ENCODE results near the gene SYNE2.
"Not testable (repeated sequence)": the region's sequence is repeated elsewhere in the genome, so short reads cannot be mapped to it uniquely, and the experiment has no call there.

Gene SYNE2

DNA sequence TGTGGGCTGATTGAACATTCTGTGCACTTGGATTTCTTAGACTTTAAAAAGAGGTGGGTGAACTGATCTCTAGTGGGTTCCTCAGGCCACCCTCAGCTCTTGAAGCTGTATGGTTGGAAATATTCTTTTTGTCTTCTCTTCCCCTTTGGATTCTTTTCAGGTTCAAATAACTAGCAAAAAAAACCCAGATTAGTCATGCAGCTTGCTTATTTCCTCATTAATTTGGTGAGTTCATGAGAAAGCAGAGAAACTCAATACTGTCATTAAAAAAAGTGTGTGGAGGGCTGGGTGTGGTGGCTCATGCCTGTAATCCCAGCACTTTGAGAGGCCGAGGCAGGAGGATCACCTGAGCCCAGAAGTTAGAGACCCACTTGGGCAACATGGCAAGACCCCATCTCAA lies 258.0 kb downstream of the SYNE2 start:
- no peaks in the 10 kb centered on the region for H3K9me3 ChIP-seq (ENCODE audit: low read depth, low read length)
- peaks cover 18% of the 10 kb centered on the region for H3K36me3 ChIP-seq (ENCODE audit: insufficient read depth, low read length)
- no peak for TF ChIP-seq POLR2AphosphoS5 (IDR thresholded peaks at IDR 0.05; ENCODE audit: borderline replicate concordance, low read depth, low read length)
- TF ChIP-seq EZH2 (IDR thresholded peaks at IDR 0.05) = no peak
- TF ChIP-seq FOXP2 (optimal IDR thresholded peaks at IDR 0.05; ENCODE audit: control extremely low read depth, extremely low read length, insufficient read depth) = no peak
- no peak overlapping the region for H3K27ac ChIP-seq
- DNase-seq (ENCODE audit: low read depth, low spot score) = no peak
- H3K9ac ChIP-seq (ENCODE audit: insufficient read length) = no peak overlapping the region
- no peak overlapping the region for H3K4me3 ChIP-seq

DNA sequence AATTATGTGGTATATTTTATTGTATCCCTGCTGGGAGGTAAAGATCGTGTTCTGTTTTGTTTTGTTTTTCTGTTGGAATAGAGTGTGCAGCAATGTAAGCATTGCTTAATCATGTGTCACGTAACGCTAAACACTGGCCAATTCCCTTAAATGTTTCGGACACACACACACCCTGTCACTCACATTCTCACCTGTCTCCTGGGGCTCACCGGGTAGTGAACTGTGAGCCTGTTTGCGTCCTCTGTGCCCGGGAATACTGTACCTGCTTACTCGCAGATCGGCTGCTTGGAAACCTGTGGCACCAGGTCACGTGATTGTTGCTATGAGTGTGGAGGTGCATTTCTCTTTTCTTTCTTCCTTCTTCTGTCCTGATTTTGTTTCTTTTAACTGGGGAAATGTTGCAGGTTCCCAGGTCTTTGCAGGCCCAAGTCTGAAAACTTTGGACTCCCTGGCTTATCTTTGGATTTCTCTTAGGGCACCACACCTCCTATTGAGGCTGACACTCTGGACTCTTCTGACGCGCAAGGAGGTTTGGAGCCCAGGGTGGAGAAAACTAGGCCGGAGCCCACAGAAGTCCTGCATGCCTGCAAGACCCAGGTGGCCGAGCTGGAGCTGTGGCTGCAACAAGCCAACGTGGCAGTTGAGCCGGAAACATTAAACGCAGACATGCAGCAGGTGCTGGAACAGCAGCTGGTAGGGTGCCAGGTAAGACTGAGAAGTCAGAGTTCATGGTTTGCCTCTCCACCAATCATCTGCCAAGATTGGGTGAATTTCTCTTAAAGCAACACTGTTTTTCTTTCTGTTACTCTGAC lies 260.3 kb downstream of the SYNE2 start:
- Histone ChIP-seq H3K9me3 (ENCODE audit: low read depth, low read length) (no peaks in the 10 kb centered on the region), H3K9ac (ENCODE audit: insufficient read length) (no peak overlapping the region), H3K4me3 (no peak overlapping the region), H3K27ac (no peak overlapping the region), H3K36me3 (ENCODE audit: insufficient read depth, low read length) (peaks cover 13% of the 10 kb centered on the region; the same call in 1 of the 2 replicates)
- no peak for TF ChIP-seq EZH2 (IDR thresholded peaks at IDR 0.05)
- TF ChIP-seq FOXP2 (optimal IDR thresholded peaks at IDR 0.05; ENCODE audit: control extremely low read depth, extremely low read length, insufficient read depth) = no peak
- no peak for TF ChIP-seq POLR2AphosphoS5 (IDR thresholded peaks at IDR 0.05; ENCODE audit: borderline replicate concordance, low read depth, low read length)
- no peak for DNase-seq (ENCODE audit: low read depth, low spot score)

DNA sequence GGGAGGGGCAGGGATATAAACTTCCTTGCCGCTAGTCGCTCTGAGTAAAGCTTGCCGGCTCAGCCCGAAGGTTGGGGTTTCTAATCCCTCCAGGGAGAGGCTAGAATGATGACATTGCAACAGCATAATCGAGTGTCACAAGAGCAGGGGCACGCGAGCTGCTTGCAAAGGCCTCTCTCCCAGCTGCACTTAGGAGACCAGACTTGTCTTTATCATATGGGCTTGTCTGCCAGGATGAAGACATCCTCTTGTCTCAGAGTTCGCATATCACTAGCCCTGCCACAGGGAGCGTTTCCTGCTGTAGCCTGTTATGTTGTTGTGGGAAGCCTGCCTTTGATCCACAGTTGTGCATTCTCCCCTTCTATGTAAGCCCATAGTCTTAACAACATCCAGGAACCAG lies 261.4 kb downstream of the SYNE2 start:
- no peaks in the 10 kb centered on the region for H3K9me3 ChIP-seq (ENCODE audit: low read depth, low read length)
- H3K4me3 ChIP-seq = no peak overlapping the region
- DNase-seq (ENCODE audit: low read depth, low spot score) = no peak
- TF ChIP-seq FOXP2 (optimal IDR thresholded peaks at IDR 0.05; ENCODE audit: control extremely low read depth, extremely low read length, insufficient read depth) (no peak), EZH2 (IDR thresholded peaks at IDR 0.05) (no peak), POLR2AphosphoS5 (IDR thresholded peaks at IDR 0.05; ENCODE audit: borderline replicate concordance, low read depth, low read length) (no peak)
- peaks cover 10% of the 10 kb centered on the region; the same call in 1 of the 2 replicates for H3K36me3 ChIP-seq (ENCODE audit: insufficient read depth, low read length)
- no peak overlapping the region for H3K9ac ChIP-seq (ENCODE audit: insufficient read length)
- no peak overlapping the region for H3K27ac ChIP-seq

DNA sequence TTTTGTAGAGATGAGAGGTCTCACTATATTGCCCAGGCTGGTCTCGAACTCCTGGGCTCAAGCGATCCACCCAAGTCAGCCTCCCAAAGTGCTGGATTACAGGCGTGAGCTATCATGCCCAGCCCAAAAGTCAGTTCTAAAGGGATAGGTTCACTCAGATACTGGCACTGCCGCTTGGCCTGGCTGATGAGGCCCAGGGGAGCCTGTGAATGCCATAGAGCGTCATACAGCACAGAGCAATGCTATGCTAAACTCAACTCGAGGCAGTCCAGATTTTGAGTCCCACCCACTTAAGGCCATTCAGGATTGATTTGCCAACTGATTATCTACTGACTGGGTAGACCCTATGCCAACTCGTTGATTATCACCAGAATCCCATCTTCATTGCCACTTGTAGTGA lies 262.0 kb downstream of the SYNE2 start:
- Histone ChIP-seq H3K4me3 (no peak overlapping the region), H3K9ac (ENCODE audit: insufficient read length) (no peak overlapping the region), H3K9me3 (ENCODE audit: low read depth, low read length) (no peaks in the 10 kb centered on the region), H3K36me3 (ENCODE audit: insufficient read depth, low read length) (peaks cover 13% of the 10 kb centered on the region), H3K27ac (no peak overlapping the region)
- DNase-seq (ENCODE audit: low read depth, low spot score) = no peak
- TF ChIP-seq FOXP2 (optimal IDR thresholded peaks at IDR 0.05; ENCODE audit: control extremely low read depth, extremely low read length, insufficient read depth) (no peak), EZH2 (IDR thresholded peaks at IDR 0.05) (no peak), POLR2AphosphoS5 (IDR thresholded peaks at IDR 0.05; ENCODE audit: borderline replicate concordance, low read depth, low read length) (no peak)

DNA sequence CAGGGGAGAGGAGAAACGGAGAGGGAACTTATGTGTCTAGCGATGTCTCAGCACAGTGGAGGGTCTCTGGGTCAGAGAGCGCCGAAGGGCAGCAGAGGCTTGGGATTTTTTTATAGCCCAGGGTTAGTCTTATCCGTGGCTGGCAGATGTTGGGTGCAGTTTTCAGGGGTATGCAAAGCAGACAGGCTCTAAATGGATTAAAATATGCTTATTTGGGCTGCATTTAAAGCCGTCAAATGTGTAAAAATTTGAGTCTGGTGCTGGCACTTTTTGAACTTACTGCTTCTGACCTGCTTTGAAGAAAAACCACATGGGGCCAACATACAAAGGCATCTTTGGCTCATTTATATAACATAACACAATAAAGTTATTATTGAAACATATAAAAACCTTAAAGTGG lies 262.6 kb downstream of the SYNE2 start:
- H3K36me3 ChIP-seq (ENCODE audit: insufficient read depth, low read length) = peaks cover 13% of the 10 kb centered on the region
- TF ChIP-seq FOXP2 (optimal IDR thresholded peaks at IDR 0.05; ENCODE audit: control extremely low read depth, extremely low read length, insufficient read depth) (no peak), EZH2 (IDR thresholded peaks at IDR 0.05) (no peak), POLR2AphosphoS5 (IDR thresholded peaks at IDR 0.05; ENCODE audit: borderline replicate concordance, low read depth, low read length) (no peak)
- no peak for DNase-seq (ENCODE audit: low read depth, low spot score)
- H3K27ac ChIP-seq = no peak overlapping the region
- no peak overlapping the region for H3K4me3 ChIP-seq
- no peaks in the 10 kb centered on the region for H3K9me3 ChIP-seq (ENCODE audit: low read depth, low read length)
- H3K9ac ChIP-seq (ENCODE audit: insufficient read length) = no peak overlapping the region

DNA sequence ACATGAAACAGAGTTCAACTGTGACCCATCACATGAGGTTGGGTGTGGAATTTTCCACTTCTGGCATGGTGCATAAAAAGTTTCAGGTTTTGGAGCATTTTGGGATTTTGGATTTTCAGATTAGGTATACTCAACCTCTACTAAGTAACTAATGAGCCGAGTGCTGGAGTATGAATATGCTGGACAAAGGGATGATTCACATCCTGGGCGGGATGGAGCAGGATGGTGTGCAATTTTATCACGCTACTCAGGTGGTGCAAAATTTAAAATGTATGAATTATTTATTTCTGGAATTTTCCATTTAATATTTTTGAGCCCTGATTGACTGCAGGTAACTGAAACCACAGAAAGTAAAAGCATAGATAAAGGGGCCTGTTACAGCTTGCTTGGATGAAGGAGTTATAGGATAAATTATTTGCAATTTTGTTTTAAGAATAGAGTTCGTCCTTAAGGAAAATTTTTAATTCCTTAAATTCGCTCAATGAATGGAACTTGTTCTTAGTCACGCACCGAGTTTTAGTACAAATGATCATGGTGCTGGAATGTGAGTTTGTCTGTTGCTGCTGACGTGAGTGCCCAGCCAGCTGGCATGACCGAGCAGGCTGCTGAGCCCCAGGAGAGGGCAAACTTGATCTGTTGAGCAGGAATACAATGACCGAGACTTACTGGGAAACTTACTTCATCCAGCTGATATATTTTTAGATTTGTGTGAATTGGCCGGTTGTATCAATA lies 265.0 kb downstream of the SYNE2 start:
- no peak for TF ChIP-seq EZH2 (IDR thresholded peaks at IDR 0.05)
- no peak overlapping the region for H3K4me3 ChIP-seq
- DNase-seq (ENCODE audit: low read depth, low spot score) = no peak
- no peaks in the 10 kb centered on the region for H3K9me3 ChIP-seq (ENCODE audit: low read depth, low read length)
- no peak overlapping the region for H3K27ac ChIP-seq
- H3K36me3 ChIP-seq (ENCODE audit: insufficient read depth, low read length) = peaks cover 25% of the 10 kb centered on the region
- no peak overlapping the region for H3K9ac ChIP-seq (ENCODE audit: insufficient read length)

DNA sequence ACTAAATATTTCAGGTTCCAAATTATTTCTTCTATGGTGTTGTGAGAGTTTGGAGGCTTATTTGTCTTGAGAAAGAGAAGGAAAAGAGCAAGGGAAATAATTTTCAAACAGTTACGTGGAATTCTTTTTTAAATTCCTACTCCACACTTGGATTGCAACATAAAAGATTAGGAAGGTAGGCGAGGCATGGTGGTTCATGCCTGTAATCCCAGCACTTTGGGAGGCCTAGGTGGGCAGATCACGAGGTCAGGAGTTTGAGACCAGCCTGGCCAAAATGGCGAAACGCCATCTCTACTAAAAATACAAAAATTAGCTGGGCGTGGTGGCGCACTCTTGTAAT lies 265.6 kb downstream of the SYNE2 start:
- not testable (repeated sequence) for H3K27ac ChIP-seq; DNase-seq (ENCODE audit: low read depth, low spot score); H3K9me3 ChIP-seq (ENCODE audit: low read depth, low read length); H3K9ac ChIP-seq (ENCODE audit: insufficient read length); H3K4me3 ChIP-seq
- H3K36me3 ChIP-seq (ENCODE audit: insufficient read depth, low read length) = peaks cover 30% of the 10 kb centered on the region

DNA sequence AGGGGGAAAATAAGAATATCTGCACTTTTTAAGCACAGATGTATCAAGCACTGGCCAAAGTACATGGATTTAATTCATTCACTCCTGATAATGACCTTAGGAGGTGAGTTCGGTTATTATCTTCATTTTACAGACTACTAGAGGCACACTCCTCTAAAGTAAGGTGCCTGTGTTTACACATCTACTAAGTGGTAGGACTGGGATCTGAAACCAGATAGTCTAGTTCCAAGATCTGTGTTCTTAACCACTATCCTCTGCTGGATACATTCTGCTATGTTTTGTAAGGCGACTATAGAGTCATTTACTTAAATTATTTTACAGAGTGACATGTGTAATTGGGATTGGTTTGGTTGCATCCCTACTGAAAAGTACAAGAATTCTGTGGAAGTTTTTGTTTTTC lies 266.1 kb downstream of the SYNE2 start:
- no peak overlapping the region for H3K27ac ChIP-seq
- H3K4me3 ChIP-seq = no peak overlapping the region
- no peak overlapping the region for H3K9ac ChIP-seq (ENCODE audit: insufficient read length)
- no peaks in the 10 kb centered on the region for H3K9me3 ChIP-seq (ENCODE audit: low read depth, low read length)
- TF ChIP-seq EZH2 (IDR thresholded peaks at IDR 0.05) (no peak), POLR2AphosphoS5 (IDR thresholded peaks at IDR 0.05; ENCODE audit: borderline replicate concordance, low read depth, low read length) (no peak), FOXP2 (optimal IDR thresholded peaks at IDR 0.05; ENCODE audit: control extremely low read depth, extremely low read length, insufficient read depth) (no peak)
- DNase-seq (ENCODE audit: low read depth, low spot score) = no peak
- peaks cover 32% of the 10 kb centered on the region for H3K36me3 ChIP-seq (ENCODE audit: insufficient read depth, low read length)

DNA sequence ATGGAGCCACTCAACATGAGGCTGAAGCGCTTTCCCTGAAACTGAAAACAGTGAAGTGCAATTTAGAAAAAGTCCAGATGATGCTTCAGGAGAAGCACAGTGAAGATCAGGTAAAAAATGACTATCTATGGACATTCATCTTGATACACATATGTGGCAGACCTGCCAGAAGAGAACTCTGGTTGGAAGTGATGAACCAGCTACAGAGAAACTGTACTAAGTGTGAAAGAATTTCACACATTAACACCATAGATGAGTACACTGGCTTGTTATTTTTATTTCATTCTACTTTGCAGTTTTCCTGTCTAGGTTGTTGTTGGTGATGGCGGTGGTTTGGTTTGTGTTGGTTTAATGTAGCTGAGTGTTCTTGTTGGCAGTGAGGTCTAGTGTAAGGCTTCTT lies 266.7 kb downstream of the SYNE2 start:
- TF ChIP-seq FOXP2 (optimal IDR thresholded peaks at IDR 0.05; ENCODE audit: control extremely low read depth, extremely low read length, insufficient read depth) (no peak), POLR2AphosphoS5 (IDR thresholded peaks at IDR 0.05; ENCODE audit: borderline replicate concordance, low read depth, low read length) (no peak), EZH2 (IDR thresholded peaks at IDR 0.05) (no peak)
- no peak for DNase-seq (ENCODE audit: low read depth, low spot score)
- H3K9me3 ChIP-seq (ENCODE audit: low read depth, low read length) = no peaks in the 10 kb centered on the region
- no peak overlapping the region for H3K9ac ChIP-seq (ENCODE audit: insufficient read length)
- no peak overlapping the region for H3K27ac ChIP-seq
- H3K4me3 ChIP-seq = no peak overlapping the region
- peaks cover 31% of the 10 kb centered on the region for H3K36me3 ChIP-seq (ENCODE audit: insufficient read depth, low read length)
